Measurements from ENCODE around the gene C14orf180.
A peak's percentile ranks its signal among the peaks of the same experiment; 100 is the strongest.

Gene C14orf180

DNA sequence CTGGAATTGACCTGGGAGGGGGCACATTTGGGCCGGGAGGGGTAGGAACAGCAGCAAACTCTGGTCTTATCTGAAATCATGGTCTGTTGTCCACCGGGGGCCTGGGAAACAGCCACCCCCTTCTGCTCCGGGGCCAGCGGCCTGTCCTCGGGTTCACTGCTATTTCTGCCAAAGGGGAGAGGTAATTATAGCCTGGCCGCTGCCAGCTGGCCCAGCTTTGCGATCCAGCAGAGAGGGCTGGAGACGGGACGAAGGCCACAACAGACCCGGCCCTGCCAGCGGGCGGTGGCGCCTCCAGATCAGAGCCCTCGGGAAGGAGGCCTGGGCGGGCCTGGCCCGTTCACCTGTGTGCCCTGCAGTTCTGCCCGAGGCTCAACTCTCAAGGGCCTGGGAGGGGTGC, at the start of gene C14orf180:
TSS of gene C14orf180 (plus strand) at position 258 of the 400 bp plus-strand sequence. CDS start 6,667 bp downstream, outside the sequence.
- DNase-seq, result no peak

- no peak for DNase-seq
These were observed 48.9 kb upstream of the C14orf180 start for GRCh38 chr14:104530646-104531045.

- no peak for DNase-seq
These were observed 48.0 kb upstream of the C14orf180 start for GRCh38 chr14:104531421-104532190.

DNA sequence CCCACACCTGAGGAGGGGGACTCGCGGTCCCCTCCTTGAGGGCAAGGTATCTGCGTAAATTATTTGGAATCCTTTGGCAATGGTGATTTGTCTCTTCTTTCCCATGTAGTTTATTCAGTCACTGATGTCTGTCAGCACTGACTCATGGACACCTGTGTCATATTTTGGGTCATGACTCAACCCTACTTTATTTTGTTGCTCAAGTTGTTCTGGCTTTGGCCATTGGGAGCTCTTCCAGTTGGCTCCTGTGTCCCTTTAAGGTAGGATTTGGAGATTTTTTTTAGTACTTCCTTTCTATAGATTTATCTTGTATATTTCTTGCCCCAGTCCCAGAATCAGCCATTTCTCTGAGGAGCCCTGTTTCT, 47.4 kb upstream of the C14orf180 start:
- DNase-seq, result no peak

- no peak for DNase-seq
These were observed 45.5 kb upstream of the C14orf180 start for GRCh38 chr14:104534036-104534435.

GRCh38 chr14:104536942-104537612, 42.5 kb upstream of the C14orf180 start:
- no peak for DNase-seq

DNA sequence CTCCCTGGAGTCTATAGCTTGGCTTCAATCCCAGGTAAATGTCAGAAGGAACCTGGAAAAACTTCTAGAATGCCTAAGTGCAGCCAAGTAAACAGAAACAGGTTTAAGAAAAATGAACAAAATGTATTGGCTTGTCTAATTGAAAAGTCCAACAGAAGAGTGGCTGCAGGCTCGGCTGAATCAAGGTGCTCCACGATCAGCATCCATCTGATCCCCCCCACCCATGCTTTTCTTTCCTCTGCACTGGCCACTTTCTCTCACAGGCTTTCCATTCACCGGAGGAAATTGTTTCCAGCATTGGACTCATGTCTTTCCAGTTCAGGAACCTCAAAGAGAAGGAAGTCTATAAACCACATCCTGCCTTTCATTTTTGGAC, 42.0 kb upstream of the C14orf180 start:
- no peak for DNase-seq

- no peak for DNase-seq
These were observed 37.6 kb upstream of the C14orf180 start for GRCh38 chr14:104541905-104542465.

DNA sequence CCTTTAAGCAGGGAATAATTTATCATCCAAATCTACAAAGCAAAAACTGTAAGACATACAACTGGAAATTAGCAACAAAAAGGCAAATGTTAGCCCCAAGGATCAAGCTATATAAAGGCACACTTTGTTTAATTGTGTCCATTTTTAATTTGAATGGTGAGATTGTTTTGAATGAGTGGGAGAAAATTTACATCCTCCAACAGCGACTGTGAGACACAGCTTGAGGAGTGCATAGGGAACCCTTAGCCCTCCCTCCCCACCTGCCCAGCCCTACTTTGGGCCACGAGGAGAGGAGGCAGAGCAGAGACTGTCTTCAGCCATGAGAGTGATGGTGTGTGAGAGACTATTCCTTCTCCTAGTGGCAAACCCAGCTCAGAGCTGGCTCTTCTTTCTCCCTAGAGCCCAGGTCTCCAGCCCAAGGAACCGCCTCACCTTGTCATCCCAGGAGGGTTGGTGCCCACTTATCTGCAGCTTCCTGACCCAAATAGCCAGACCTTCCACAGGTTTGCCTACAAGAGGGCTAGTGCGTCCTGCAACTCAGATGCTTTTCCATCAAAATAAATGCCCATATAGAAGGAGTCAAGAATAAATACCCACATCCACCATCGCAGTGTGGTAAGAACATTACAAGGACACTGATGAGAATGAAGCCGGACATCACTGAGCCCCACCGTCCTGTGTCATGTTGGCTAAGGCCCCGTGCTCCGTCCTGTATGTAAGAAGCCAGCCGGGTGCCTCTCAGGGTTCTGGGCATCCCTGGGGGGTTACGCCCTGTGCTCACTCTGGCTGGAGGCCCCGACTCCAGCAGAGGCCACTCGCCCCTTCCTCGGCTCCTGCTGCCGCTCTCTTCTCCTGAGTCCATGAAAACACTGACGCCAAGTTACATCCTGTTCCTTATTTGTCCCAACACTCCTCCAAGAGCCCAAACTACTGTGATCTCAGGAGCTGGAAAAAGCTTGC, 36.4 kb upstream of the C14orf180 start:
- DNase-seq, result peak; percentile 11

DNA sequence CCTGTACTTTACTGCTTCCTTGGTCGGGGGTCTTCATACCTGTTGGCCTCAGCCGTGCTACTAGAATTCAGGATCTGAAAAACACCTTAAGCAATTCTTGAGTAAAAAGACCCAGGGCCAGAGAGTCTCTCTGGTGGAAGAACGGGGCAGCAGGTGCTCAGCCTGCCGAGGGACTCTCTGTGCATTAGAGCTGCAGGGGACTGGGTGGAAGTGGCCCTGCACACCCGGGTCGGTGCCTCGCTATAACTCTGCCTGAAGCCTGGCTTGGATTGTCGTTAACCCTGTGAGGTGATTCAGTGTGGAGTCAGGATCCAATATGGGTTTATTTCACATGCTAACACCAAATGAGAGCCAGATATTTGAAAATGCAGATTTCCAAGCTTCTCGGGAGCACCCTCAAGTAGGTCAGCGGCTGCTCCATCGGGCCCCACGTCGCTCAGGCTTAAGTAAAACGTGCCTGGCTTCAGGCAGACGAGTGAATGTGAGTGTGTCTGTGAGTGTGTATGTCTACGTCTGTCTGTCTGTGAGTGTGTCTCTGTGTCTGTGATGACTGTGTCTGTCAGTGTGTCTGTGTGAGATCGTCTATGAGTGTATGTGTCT, 35.1 kb upstream of the C14orf180 start:
- no peak for DNase-seq

- peak; percentile 29 for DNase-seq
These were observed 34.2 kb upstream of the C14orf180 start for GRCh38 chr14:104545151-104545941.

GRCh38 chr14:104545942-104546501, 33.5 kb upstream of the C14orf180 start:
- no peak for DNase-seq

GRCh38 chr14:104546591-104547309, 32.8 kb upstream of the C14orf180 start:
- no peak for DNase-seq

DNA sequence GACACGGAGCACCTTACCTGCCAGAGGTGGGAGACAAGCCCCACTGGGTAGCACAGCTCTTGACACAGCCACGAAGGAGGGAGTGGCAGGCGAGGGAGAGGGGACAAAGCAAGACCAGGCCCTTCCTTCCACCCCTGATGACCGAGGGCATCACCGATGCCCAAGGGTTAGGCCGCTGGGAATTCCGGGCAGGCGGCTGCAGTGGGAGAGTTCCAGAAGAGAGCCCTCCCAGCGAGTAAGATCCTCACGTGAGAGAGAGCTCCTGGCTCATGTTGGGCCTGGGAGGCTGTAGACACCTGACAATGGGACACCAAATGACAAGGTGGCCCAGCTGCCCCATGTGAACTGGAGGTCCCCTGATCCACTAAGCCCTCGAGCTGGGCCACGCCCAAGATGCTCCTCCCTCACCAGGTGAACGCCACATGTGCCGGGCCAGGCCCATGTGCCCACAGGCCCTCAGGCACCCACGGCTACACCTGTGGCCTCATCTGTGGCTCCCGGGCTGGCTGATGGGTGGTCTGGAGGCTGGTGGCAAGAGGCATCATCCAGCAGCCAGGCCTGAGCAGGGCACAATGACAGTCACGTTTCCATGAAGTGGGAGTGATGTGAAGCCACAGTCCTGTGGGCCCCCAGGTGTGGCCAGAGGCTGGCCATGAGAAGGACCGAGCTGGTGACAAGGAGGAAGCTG, 32.1 kb upstream of the C14orf180 start:
- no peak for DNase-seq

GRCh38 chr14:104547998-104548700, 31.4 kb upstream of the C14orf180 start:
- no peak for DNase-seq

DNA sequence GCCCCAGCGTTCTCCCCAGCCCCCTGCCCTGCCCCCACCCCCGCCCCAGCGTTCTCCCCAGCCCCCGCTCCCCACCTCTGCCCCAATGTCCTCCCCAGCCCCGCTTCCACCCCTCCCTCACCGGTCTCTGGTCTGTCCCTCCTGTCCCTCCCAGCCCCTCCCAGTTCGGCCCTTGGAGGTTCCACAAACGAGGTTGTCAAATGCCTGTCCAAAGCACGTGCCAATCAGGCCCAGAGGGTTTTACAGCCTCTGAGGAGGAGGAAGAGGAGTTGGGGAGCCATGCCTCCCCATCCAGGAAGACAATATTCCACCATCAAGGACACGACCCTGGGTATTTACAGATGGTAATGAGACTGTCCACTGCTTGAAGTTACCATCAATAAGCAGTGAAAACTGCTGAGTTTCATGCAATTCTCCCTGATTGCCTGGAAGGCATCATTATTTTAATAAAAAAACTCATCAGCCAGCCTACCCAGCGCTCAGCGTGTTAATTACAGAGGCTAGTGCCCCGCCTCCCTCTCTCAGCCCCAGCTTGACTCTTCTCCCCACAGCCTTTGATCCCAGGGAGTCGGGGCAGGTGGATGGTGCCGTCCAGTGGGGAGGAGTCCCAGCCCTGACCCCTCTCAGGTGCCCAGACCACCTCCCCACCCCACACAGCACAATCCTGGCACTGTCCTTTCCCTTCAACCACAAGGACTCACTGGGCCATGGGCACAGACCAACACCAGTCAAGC, 30.6 kb upstream of the C14orf180 start:
- DNase-seq, result no peak

DNA sequence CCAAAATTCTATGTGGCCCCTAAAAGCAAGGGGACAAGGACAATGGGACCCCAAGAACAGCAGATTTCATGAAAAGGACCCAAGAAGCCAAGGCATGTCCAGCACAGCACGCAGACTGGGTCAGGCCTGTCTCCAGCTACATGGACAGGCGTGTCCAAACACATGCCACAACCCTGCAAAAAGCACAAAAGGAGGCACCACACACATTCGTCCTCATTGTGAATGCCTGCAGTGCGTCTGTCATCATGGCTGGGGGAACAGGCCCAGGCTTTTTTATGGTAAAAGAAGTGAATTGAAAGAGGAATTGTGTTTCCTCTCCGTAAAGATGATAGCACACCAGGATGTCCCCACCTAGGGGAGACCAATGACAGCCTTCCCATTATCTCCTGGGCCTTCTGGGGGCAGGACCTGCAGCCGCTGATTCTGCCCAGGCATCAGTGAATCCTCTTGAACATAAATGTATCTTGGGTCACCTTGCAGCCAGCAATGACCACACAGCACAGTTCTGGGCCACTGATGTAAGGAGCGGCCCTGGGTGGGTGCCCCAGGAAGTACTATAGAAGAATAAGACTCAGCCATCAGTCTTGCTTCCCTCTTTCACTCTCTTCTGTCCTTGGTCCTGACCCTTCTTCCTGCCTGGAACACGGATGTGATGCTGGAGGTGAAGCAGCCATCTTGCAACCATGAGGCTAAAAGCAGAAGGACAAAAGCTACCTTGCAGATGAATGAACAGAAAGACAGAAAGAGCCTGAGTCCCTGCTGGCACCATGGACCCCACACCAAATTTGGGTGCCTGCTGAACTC, 29.8 kb upstream of the C14orf180 start:
- no peak for DNase-seq

GRCh38 chr14:104550340-104550860, 29.2 kb upstream of the C14orf180 start:
- DNase-seq, result no peak
